Tibial nerve (tissue), 4 donors: ENCODE measurements around the gene TDP2.

Experiments used
- EP300 ChIP-seq, 2 donors: sonication (generic); formaldehyde crosslinking; IDR thresholded peaks; one replicate each; pipeline ENCODE4 v1.6.1; 2017; ENCODE audit warnings: antibody characterized with exemption in 2 of 2, mild to moderate bottlenecking in 1 of 2
- TF ChIP-seq, protein P1 (sequence below), 5 experiments: fragments of 200-600 bp in 3 of 5; fragments of 450-650 bp in 2 of 5; sonication (generic) in 3 of 5; IDR thresholded peaks; one replicate each; pipeline ENCODE4 v1.5.1; 2016 to 2019; ENCODE audit warnings: antibody characterized with exemption in 5 of 5, mild to moderate bottlenecking in 3 of 5, moderate library complexity in 2 of 5

DNA sequence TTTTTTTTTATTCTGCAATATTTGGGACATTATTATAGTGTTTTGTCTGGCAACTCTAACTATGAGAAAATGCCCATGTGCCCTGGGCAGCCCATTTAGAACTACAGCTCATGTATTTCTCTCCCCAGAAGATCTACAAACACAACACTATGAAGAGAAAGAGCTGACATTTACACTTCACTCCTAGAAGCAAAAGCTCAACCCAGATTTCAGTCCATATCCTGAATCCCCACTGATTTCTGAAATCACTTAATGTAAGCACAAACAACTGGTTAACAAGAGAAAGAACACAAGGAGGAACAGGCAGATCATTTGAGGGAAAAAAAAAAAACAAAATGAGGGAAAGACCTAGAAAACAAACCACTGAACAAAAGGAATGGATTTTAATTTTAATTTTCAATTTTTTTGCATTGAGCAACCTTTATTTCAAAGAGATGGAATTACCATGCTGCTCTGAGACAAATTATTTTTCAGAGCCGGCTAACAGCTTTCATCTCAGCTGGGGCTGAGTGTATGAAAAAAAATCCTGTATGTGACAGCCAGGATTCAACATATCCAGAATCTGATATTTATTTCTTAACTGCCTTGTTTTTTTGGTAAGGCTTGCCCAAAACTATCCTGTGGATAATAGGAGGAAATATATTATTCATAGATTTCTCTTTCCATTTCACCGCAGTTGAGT lies 53.2 kb downstream of the TDP2 start:
- TF ChIP-seq, protein P1, sequence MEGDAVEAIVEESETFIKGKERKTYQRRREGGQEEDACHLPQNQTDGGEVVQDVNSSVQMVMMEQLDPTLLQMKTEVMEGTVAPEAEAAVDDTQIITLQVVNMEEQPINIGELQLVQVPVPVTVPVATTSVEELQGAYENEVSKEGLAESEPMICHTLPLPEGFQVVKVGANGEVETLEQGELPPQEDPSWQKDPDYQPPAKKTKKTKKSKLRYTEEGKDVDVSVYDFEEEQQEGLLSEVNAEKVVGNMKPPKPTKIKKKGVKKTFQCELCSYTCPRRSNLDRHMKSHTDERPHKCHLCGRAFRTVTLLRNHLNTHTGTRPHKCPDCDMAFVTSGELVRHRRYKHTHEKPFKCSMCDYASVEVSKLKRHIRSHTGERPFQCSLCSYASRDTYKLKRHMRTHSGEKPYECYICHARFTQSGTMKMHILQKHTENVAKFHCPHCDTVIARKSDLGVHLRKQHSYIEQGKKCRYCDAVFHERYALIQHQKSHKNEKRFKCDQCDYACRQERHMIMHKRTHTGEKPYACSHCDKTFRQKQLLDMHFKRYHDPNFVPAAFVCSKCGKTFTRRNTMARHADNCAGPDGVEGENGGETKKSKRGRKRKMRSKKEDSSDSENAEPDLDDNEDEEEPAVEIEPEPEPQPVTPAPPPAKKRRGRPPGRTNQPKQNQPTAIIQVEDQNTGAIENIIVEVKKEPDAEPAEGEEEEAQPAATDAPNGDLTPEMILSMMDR (IDR thresholded peaks at IDR 0.05): no peak
- no peak for TF ChIP-seq EP300 (IDR thresholded peaks at IDR 0.05)
